Nephron progenitor cell (in vitro differentiated cells): Measurements from ENCODE around the gene ELP6.
"Not testable (repeated sequence)": the region's sequence is repeated elsewhere in the genome, so short reads cannot be mapped to it uniquely, and the experiment has no call there.

Experiments used
- DNase-seq: peaks from one replicate; pipeline ENCODE4 v3.0.0; 2021
- H3K27ac Mint-ChIP-seq: 2 replicates; pipeline ENCODE4 v1.8.0; 2021; ENCODE audit warnings: mild to moderate bottlenecking, moderate library complexity, mixed read lengths
- H3K27me3 Mint-ChIP-seq: 2 replicates; pipeline ENCODE4 v1.8.0; 2021; ENCODE audit warnings: mild to moderate bottlenecking, low read depth, mixed read lengths; ENCODE audit not compliant: poor library complexity
- H3K36me3 Mint-ChIP-seq: 2 replicates; pipeline ENCODE4 v1.8.0; 2021; ENCODE audit warnings: low read depth, mixed read lengths
- H3K4me1 Mint-ChIP-seq: 2 replicates; pipeline ENCODE4 v1.8.0; 2021; ENCODE audit warnings: mixed read lengths
- H3K4me3 Mint-ChIP-seq: 2 replicates; pipeline ENCODE4 v1.8.0; 2021; ENCODE audit warnings: mild to moderate bottlenecking, moderate library complexity, mixed read lengths
- H3K9me3 Mint-ChIP-seq: 2 replicates; pipeline ENCODE4 v1.8.0; 2021; ENCODE audit warnings: mild to moderate bottlenecking, moderate library complexity, mixed read lengths
- TF ChIP-seq, protein P1 (sequence below): fragments of 200-600 bp; sonication (generic); IDR thresholded peaks from 2 replicates; pipeline ENCODE4 v1.5.0; 2021; ENCODE audit warnings: antibody characterized with exemption

ELP6 gene

DNA sequence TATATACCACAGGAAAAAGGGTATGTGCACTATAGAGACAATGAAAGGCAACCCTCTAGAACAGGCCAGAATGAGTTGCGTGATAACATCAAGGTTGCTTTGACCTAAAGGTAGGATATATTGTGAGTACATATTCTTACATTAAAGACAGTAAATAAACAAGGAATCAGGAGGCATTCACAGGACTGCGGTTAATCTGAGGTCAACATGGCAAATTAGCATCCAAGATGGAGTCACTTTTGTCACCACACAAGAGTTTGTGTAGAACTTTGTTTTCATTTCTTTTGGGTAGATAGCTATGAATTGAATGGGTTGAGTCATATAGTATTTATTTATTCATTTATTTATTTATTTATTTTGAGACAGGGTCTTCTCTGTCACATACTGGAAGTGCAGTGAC lies 26.2 kb downstream of the ELP6 start:
- H3K4me1 Mint-ChIP-seq = peaks cover 10% of the 10 kb centered on the region
- no peaks in the 10 kb centered on the region for H3K27me3 Mint-ChIP-seq
- H3K4me3 Mint-ChIP-seq = no peak overlapping the region
- peaks cover 4% of the 10 kb centered on the region for H3K9me3 Mint-ChIP-seq
- H3K36me3 Mint-ChIP-seq = peaks cover 39% of the 10 kb centered on the region
- peak overlapping the region; percentile 9 for H3K27ac Mint-ChIP-seq
- TF ChIP-seq, protein P1, sequence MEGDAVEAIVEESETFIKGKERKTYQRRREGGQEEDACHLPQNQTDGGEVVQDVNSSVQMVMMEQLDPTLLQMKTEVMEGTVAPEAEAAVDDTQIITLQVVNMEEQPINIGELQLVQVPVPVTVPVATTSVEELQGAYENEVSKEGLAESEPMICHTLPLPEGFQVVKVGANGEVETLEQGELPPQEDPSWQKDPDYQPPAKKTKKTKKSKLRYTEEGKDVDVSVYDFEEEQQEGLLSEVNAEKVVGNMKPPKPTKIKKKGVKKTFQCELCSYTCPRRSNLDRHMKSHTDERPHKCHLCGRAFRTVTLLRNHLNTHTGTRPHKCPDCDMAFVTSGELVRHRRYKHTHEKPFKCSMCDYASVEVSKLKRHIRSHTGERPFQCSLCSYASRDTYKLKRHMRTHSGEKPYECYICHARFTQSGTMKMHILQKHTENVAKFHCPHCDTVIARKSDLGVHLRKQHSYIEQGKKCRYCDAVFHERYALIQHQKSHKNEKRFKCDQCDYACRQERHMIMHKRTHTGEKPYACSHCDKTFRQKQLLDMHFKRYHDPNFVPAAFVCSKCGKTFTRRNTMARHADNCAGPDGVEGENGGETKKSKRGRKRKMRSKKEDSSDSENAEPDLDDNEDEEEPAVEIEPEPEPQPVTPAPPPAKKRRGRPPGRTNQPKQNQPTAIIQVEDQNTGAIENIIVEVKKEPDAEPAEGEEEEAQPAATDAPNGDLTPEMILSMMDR = no peak
- DNase-seq = no peak

DNA sequence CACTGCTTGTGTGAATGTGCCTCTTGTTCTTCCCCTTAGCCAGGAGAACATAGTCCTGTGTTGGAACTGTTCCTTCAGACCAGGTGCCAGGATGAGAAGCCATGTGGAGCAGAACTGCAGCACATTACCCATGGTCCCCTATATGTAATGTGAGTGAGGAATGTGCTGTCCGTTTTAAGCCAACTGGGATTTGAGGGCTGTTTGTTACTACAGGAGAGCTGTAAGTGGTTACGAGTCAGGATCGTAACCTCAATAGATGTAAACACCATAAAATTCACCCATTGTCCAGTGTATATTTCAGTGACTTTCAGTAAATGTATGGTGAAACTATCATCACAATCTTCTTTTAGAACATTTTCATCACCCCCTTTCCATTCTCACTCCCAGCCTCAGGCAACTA lies 27.7 kb downstream of the ELP6 start:
- Mint-ChIP-seq H3K4me1 (peaks cover 21% of the 10 kb centered on the region), H3K27me3 (no peaks in the 10 kb centered on the region), H3K9me3 (peaks cover 4% of the 10 kb centered on the region), H3K36me3 (peaks cover 32% of the 10 kb centered on the region), H3K4me3 (no peak overlapping the region), H3K27ac (peak overlapping the region; percentile 58)
- no peak for DNase-seq
- TF ChIP-seq, protein P1 = no peak

DNA sequence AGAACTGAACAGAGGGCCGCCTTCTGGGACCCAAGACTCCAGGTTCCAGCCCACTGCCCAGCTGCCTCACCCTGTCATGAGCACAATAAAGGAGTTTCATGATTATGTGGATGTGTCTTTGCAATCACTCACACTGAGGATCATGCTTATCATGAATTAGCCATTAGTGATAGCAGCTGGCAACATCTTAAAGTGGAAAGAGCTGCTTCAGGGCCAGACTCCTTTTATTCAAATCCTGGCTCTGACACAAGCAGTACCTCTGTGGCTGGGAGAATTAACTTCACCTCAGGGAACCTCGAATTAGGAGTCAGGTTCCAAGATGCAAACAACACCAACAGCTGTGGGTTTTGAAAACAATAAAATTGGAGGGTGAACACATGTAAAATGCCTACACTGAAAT lies 31.1 kb downstream of the ELP6 start:
- H3K27ac Mint-ChIP-seq = peak overlapping the region; percentile 51
- H3K36me3 Mint-ChIP-seq = peaks cover 11% of the 10 kb centered on the region
- peaks cover 4% of the 10 kb centered on the region for H3K9me3 Mint-ChIP-seq
- TF ChIP-seq, protein P1 = no peak
- peaks cover 32% of the 10 kb centered on the region for H3K4me1 Mint-ChIP-seq
- peak; percentile 11 for DNase-seq
- H3K4me3 Mint-ChIP-seq = no peak overlapping the region
- no peaks in the 10 kb centered on the region for H3K27me3 Mint-ChIP-seq

DNA sequence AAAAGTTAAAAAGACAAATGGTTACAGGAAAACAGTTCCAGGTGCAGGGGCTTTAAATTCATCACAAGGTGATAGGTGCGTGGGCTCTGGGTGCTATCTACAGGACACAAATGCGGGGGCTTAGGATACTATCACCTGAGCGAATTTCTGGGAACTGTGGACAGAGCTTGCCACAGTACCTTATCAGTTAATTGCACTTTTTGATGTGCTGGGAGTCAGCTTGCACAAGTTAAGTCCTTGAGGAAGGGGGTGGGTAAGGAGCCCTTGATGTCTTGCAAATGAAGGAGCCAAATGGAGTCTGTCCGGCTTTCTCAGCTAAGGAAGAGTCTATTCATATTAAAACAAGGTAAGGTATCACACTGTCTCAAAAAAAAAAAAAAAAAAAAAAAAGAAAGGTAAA lies 31.7 kb downstream of the ELP6 start:
- not testable (repeated sequence) for H3K9me3 Mint-ChIP-seq, DNase-seq, H3K27me3 Mint-ChIP-seq, H3K36me3 Mint-ChIP-seq
- peaks cover 36% of the 10 kb centered on the region for H3K4me1 Mint-ChIP-seq
- peak overlapping the region; percentile 37 for H3K27ac Mint-ChIP-seq
- peak overlapping the region; percentile 10 for H3K4me3 Mint-ChIP-seq

DNA sequence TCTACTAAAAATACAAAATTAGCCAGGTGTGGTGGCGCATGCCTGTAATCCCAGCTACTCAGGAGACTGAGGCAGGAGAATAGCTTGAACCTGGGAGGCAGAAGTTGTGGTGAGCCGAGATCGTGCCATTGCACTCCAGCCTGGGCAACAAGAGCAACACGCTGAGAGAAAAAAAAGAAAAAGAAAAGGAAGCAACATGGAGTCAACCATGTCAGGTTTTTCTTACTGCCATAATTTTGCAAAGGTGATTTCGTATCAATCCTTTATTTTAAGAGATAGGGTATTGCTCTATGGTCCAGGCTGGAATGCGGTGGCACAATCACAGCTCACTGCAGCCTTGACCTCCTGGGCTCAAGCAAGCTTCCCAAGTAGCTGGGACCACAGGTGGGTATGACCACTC lies 33.2 kb downstream of the ELP6 start:
- H3K36me3 Mint-ChIP-seq, DNase-seq, H3K9me3 Mint-ChIP-seq, H3K27me3 Mint-ChIP-seq, H3K27ac Mint-ChIP-seq, H3K4me3 Mint-ChIP-seq: not testable (repeated sequence)
- H3K4me1 Mint-ChIP-seq = peaks cover 37% of the 10 kb centered on the region

DNA sequence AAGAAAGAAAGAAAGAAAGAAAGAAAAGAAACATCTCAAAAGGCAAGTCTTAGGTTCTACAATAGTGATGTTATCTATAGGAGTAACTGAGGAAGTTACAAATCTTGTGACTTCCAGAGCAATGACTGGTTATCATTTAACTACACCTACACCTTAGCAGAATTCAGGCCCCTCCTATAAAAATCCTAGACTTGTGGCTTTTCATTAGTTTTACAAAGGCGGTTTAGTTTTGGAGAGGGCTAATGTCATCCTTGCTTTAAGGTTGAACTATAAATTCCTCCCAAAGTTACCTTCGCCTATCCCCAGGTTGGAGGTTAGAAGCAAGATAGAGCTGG lies 33.7 kb downstream of the ELP6 start:
- no peak overlapping the region for H3K27ac Mint-ChIP-seq
- H3K9me3 Mint-ChIP-seq = no peaks in the 10 kb centered on the region
- H3K4me3 Mint-ChIP-seq = no peak overlapping the region
- peaks cover 42% of the 10 kb centered on the region for H3K4me1 Mint-ChIP-seq
- no peaks in the 10 kb centered on the region for H3K27me3 Mint-ChIP-seq
- no peaks in the 10 kb centered on the region for H3K36me3 Mint-ChIP-seq
- TF ChIP-seq, protein P1 = no peak
- no peak for DNase-seq

DNA sequence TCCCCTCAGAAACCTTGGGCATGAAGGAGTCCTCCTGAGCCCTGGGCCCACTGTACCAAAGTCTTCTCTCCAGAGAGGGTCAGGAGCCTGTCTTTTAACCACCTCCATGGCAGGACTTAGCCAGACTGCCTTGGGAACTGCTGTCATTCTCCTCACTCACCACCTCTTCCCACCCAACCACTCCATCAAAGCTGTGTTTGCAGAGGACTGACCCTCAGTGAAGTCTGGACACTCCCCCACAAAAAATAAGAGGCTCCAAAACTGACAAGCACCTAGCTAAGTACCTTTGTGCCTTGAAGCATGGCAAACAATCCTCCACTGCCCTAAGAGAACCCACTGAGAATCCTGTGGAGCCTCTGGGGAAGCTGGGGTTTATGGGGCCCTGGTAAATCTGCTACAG lies 35.5 kb downstream of the ELP6 start:
- H3K27ac Mint-ChIP-seq = no peak overlapping the region
- no peaks in the 10 kb centered on the region for H3K36me3 Mint-ChIP-seq

More for the DNA sequence above, 35.5 kb downstream of the ELP6 start:
- TF ChIP-seq, protein P1 = no peak
- H3K4me1 Mint-ChIP-seq = peaks cover 57% of the 10 kb centered on the region
- peaks cover 3% of the 10 kb centered on the region for H3K27me3 Mint-ChIP-seq
- DNase-seq = no peak
- H3K4me3 Mint-ChIP-seq = no peak overlapping the region
- H3K9me3 Mint-ChIP-seq = no peaks in the 10 kb centered on the region
